Mesothelial cell of epicardium (in vitro differentiated cells): ENCODE data around the gene CWF19L2. TPM values are rescaled to one million over a fixed set of nuclear protein-coding genes. Genes with fewer than 3 reads are reported as not detected.
"Not testable (repeated sequence)": the region's sequence is repeated elsewhere in the genome, so short reads cannot be mapped to it uniquely, and the experiment has no call there.

Source experiments
- DNase-seq, 2 experiments: peaks; one replicate each; pipeline ENCODE4 v3.0.0; 2021; ENCODE audit warnings: low spot score in 2 of 2; ENCODE audit not compliant: unreplicated experiment in 2 of 2
- H3K27ac Mint-ChIP-seq: 2 replicates; pipeline ENCODE4 v1.8.0; 2021; ENCODE audit warnings: mixed read lengths
- H3K27me3 Mint-ChIP-seq: 2 replicates; pipeline ENCODE4 v1.8.0; 2021; ENCODE audit warnings: low read depth, mixed read lengths
- H3K36me3 Mint-ChIP-seq: 2 replicates; pipeline ENCODE4 v1.8.0; 2021; ENCODE audit warnings: mixed read lengths
- H3K4me1 Mint-ChIP-seq: 2 replicates; pipeline ENCODE4 v1.8.0; 2021; ENCODE audit warnings: mixed read lengths
- H3K4me3 Mint-ChIP-seq: 2 replicates; pipeline ENCODE4 v1.8.0; 2021; ENCODE audit warnings: mild to moderate bottlenecking, moderate library complexity, mixed read lengths
- H3K9me3 Mint-ChIP-seq: 2 replicates; pipeline ENCODE4 v1.8.0; 2021; ENCODE audit warnings: mixed read lengths
- total RNA-seq: library from RNA; stranded (reverse); gene quantifications from 3 replicates; pipeline ENCODE4 v1.2.1, GENCODE V29; 2021
- TF ChIP-seq, protein P1 (sequence below): fragments of 200-600 bp; sonication (generic); IDR thresholded peaks from one replicate; pipeline ENCODE4 v1.5.0; 2021; ENCODE audit warnings: antibody characterized with exemption; ENCODE audit not compliant: unreplicated experiment

The CWF19L2 gene
- total RNA-seq, 1 donor from 2014 or later = 15.9 TPM

DNA sequence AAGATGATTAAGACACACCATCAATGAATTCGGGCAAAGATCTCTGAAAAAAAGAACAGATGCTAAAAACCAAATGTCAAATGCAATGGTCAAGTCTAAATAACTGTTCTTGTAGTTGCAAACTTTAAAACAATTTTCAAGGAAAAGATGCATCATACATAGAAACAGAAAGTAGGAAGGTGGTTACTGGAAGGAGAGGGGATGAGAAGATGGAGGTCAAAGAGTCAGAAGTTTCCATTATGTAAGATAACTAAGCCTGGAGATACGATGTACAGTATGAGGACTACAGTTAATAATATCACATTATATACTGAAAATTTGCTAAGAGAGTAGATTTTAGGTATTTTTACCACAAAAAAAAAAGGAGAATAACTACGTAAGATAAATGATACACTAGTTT is 27.1 kb downstream of the CWF19L2 start:
- H3K36me3 Mint-ChIP-seq = peaks cover 16% of the 10 kb centered on the region
- H3K4me3 Mint-ChIP-seq = no peak overlapping the region
- no peak overlapping the region for H3K27ac Mint-ChIP-seq
- H3K27me3 Mint-ChIP-seq = no peaks in the 10 kb centered on the region
- DNase-seq = no peak
- no peaks in the 10 kb centered on the region for H3K9me3 Mint-ChIP-seq
- no peaks in the 10 kb centered on the region for H3K4me1 Mint-ChIP-seq
- TF ChIP-seq, protein P1, sequence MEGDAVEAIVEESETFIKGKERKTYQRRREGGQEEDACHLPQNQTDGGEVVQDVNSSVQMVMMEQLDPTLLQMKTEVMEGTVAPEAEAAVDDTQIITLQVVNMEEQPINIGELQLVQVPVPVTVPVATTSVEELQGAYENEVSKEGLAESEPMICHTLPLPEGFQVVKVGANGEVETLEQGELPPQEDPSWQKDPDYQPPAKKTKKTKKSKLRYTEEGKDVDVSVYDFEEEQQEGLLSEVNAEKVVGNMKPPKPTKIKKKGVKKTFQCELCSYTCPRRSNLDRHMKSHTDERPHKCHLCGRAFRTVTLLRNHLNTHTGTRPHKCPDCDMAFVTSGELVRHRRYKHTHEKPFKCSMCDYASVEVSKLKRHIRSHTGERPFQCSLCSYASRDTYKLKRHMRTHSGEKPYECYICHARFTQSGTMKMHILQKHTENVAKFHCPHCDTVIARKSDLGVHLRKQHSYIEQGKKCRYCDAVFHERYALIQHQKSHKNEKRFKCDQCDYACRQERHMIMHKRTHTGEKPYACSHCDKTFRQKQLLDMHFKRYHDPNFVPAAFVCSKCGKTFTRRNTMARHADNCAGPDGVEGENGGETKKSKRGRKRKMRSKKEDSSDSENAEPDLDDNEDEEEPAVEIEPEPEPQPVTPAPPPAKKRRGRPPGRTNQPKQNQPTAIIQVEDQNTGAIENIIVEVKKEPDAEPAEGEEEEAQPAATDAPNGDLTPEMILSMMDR = no peak

DNA sequence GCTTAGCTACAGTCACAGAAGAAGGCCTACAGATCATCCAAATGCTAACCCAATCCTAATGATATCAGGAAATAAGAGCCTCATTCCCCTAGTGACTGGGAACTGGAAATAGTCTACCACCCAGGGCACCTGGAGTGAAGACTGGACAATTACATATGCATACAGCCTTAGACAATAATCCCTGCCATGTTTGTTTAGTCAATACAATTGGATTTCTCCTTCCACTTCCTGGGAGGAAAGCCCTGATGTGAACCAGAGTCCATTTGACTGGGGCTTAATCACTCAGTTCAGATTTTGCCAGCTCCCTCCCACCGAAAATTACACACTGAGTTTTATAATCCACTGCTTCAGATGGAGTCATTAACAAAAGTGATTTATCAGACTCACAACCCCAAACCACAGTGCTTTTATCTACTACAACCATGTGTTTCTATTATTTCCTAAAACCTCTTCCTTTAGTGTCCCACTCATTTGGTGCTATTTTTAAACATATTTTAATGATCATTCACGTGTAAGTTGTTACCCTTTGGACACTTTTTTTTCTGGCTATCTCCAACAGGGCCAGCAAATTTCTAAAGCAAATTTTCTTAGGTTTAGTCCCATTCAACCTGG is 29.9 kb downstream of the CWF19L2 start:
- DNase-seq = no peak
- TF ChIP-seq, protein P1 = no peak
- Mint-ChIP-seq H3K36me3 (peaks cover 16% of the 10 kb centered on the region), H3K4me1 (no peaks in the 10 kb centered on the region), H3K4me3 (no peak overlapping the region), H3K27ac (no peak overlapping the region), H3K27me3 (no peaks in the 10 kb centered on the region), H3K9me3 (no peaks in the 10 kb centered on the region)

DNA sequence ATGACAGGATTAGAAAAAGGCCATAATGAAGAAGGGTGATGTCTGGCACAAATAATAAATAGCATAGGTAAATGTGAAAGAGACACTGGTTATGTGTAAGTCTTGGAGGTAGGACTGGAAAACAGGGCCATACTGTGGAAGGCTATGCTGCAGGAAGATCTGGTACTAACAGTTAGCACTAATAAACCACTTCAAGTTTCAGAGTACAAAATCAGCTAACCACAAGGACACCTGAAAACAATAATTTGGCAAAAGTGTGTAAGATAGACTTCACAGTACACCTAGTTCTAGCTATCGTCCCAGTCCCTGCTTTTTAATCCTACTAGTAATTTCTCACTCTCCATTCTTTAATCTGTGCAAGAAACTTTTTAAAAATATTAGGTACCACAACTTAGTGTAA is 44.3 kb downstream of the CWF19L2 start:
- H3K4me3 Mint-ChIP-seq = no peak overlapping the region
- no peaks in the 10 kb centered on the region for H3K4me1 Mint-ChIP-seq
- DNase-seq = no peak
- TF ChIP-seq, protein P1 = no peak
- H3K27me3 Mint-ChIP-seq = no peaks in the 10 kb centered on the region
- no peaks in the 10 kb centered on the region for H3K9me3 Mint-ChIP-seq
- H3K36me3 Mint-ChIP-seq = peaks cover 30% of the 10 kb centered on the region
- no peak overlapping the region for H3K27ac Mint-ChIP-seq

DNA sequence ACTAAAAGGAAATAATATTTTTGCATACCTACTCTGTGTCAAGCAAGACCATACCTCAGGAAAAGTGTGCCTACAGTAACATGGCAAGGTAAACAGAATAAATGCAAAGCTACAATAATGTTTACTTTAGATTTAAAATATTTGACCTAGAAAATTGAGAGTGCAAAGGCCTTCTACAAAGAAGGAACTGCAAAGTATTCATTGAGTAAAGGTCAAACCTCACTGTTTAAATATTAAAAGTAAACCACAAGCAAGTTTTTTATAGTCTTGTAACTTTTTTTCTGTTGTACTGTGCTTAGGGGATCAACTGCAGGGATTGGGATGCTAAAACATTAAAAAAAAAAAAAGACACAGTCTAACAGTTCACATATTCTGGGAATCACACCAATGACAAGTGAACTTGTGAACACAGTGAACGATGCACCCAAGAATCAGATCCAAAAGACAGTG is 48.8 kb downstream of the CWF19L2 start:
- peaks cover under 1% of the 10 kb centered on the region for H3K9me3 Mint-ChIP-seq
- peaks cover 25% of the 10 kb centered on the region for H3K36me3 Mint-ChIP-seq
- H3K4me3 Mint-ChIP-seq = no peak overlapping the region
- no peak for DNase-seq
- H3K27ac Mint-ChIP-seq = no peak overlapping the region
- H3K27me3 Mint-ChIP-seq = no peaks in the 10 kb centered on the region
- H3K4me1 Mint-ChIP-seq = peaks cover 2% of the 10 kb centered on the region
- TF ChIP-seq, protein P1 = no peak

DNA sequence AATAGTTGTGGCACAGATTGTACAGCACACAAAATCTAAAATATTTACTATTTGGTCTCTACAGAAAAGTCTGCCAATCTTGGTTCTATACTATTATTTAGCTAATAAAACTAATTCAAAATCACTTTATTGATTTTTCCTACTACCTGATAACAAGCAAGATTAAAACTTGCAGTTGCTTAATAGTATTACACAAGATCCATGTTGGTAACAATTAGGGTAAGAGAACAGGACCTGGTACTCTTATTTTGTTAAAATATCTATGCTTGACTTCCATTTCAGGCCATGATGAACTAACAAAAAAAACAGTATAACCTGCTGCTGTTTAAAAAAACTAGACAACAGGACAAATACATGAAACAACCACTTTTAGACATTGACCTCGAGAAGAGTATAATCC is 52.4 kb downstream of the CWF19L2 start:
- TF ChIP-seq, protein P1 = no peak
- H3K27ac Mint-ChIP-seq = no peak overlapping the region
- DNase-seq = no peak
- H3K36me3 Mint-ChIP-seq = peaks cover 38% of the 10 kb centered on the region
- peaks cover 31% of the 10 kb centered on the region for H3K9me3 Mint-ChIP-seq
- no peaks in the 10 kb centered on the region for H3K27me3 Mint-ChIP-seq
- H3K4me1 Mint-ChIP-seq = peaks cover 2% of the 10 kb centered on the region
- H3K4me3 Mint-ChIP-seq = no peak overlapping the region

DNA sequence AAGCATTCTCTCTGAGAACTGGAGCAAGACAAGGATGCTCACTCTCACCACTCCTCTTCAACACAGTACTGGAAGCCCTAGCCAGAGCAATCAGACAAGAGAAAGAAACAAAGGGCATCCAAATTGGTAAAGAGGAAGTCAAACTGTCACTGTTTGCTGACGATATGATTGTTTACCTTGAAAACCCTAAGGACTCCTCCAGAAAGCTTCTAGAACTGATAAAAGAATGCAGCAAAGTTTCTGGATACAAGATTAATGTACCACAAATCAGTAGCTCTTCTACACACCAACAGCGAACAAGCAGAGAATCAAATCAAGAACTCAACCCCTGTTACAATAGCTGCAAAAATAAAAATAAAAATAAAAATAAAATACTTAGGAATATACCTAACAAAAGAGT is 56.5 kb downstream of the CWF19L2 start:
- not testable (repeated sequence) for DNase-seq, H3K4me1 Mint-ChIP-seq, H3K27ac Mint-ChIP-seq, H3K4me3 Mint-ChIP-seq, H3K27me3 Mint-ChIP-seq
- Mint-ChIP-seq H3K36me3 (peaks cover 69% of the 10 kb centered on the region), H3K9me3 (peaks cover 58% of the 10 kb centered on the region)
